Mesenchymal stem cell (in vitro differentiated cells and primary cell): ENCODE data around the gene ARID1B.

Experiments
- DNase-seq: peaks from one replicate; pipeline ENCODE4 v3.0.0-alpha.2; 2013
- H2AFZ ChIP-seq: one replicate; pipeline ENCODE4 v1.6.1; 2013; ENCODE audit warnings: low read depth, mild to moderate bottlenecking, control low read depth, inconsistent platforms, low read length, moderate library complexity
- H2AK5ac ChIP-seq: 2 replicates; pipeline ENCODE4 v1.6.1; 2013; ENCODE audit warnings: low read length, moderate library complexity, mild to moderate bottlenecking, inconsistent platforms; ENCODE audit not compliant: severe bottlenecking
- H2BK120ac ChIP-seq: one replicate; pipeline ENCODE4 v1.6.1; 2013; ENCODE audit warnings: low read depth, mild to moderate bottlenecking, inconsistent platforms, low read length, moderate library complexity
- H2BK12ac ChIP-seq, 2 experiments: one replicate each; pipeline ENCODE4 v1.6.1; 2013; ENCODE audit warnings: inconsistent platforms in 2 of 2, low read length in 2 of 2, mild to moderate bottlenecking in 2 of 2, moderate library complexity in 2 of 2, control low read depth in 1 of 2
- H2BK15ac ChIP-seq: one replicate; pipeline ENCODE4 v1.6.1; 2013; ENCODE audit warnings: mild to moderate bottlenecking, low read depth, inconsistent platforms; ENCODE audit not compliant: poor library complexity, severe bottlenecking
- H2BK5ac ChIP-seq: 2 replicates; pipeline ENCODE4 v1.6.1; 2013; ENCODE audit warnings: low read depth, mild to moderate bottlenecking, low read length, control low read depth, inconsistent platforms; ENCODE audit not compliant: poor library complexity, severe bottlenecking
- H3K14ac ChIP-seq, 2 experiments: one replicate each; pipeline ENCODE4 v1.6.1; 2013; ENCODE audit warnings: inconsistent platforms in 2 of 2, low read length in 2 of 2, control low read depth in 1 of 2, mild to moderate bottlenecking in 1 of 2, moderate library complexity in 1 of 2
- H3K18ac ChIP-seq, 2 experiments: one replicate each; pipeline ENCODE4 v1.6.1; 2013; ENCODE audit warnings: inconsistent platforms in 2 of 2, low read length in 2 of 2, control low read depth in 1 of 2, low read depth in 1 of 2, mild to moderate bottlenecking in 1 of 2
- H3K23ac ChIP-seq, 2 experiments: one replicate each; pipeline ENCODE4 v1.6.1; 2013; ENCODE audit warnings: inconsistent platforms in 2 of 2, low read length in 2 of 2, mild to moderate bottlenecking in 2 of 2, moderate library complexity in 2 of 2, control low read depth in 1 of 2
- H3K27ac ChIP-seq: 2 replicates; pipeline ENCODE4 v1.5.1; 2013; ENCODE audit warnings: mild to moderate bottlenecking, moderate library complexity, low read length, control low read depth, inconsistent platforms; ENCODE audit not compliant: poor library complexity, severe bottlenecking
- H3K27me3 ChIP-seq, 2 experiments: 2 replicates each; pipeline versions ENCODE4 v1.6.1 to v1.7.0; 2013; ENCODE audit warnings: low read length in 2 of 2, mild to moderate bottlenecking in 2 of 2, moderate library complexity in 2 of 2, control low read depth in 1 of 2, inconsistent platforms in 1 of 2; ENCODE audit not compliant: control insufficient read depth in 1 of 2, insufficient read depth in 1 of 2
- H3K36me3 ChIP-seq, 2 experiments: 2 replicates each; pipeline versions ENCODE4 v1.6.1 to v1.7.0; 2013; ENCODE audit warnings: low read length in 2 of 2, control low read depth in 1 of 2, inconsistent platforms in 1 of 2, low read depth in 1 of 2, mild to moderate bottlenecking in 1 of 2; ENCODE audit not compliant: insufficient read depth in 2 of 2, control insufficient read depth in 1 of 2
- H3K4ac ChIP-seq, 2 experiments: one replicate each; pipeline ENCODE4 v1.6.1; 2013; ENCODE audit warnings: inconsistent platforms in 2 of 2, low read length in 2 of 2, mild to moderate bottlenecking in 2 of 2, moderate library complexity in 2 of 2, control low read depth in 1 of 2, low read depth in 1 of 2
- H3K4me1 ChIP-seq: 2 replicates; pipeline ENCODE4 v1.6.1; 2013; ENCODE audit warnings: low read depth, low read length, control low read depth; ENCODE audit not compliant: control insufficient read depth, insufficient read depth
- H3K4me2 ChIP-seq: 2 replicates; pipeline ENCODE4 v1.6.1; 2013; ENCODE audit warnings: low read length, mild to moderate bottlenecking, inconsistent platforms; ENCODE audit not compliant: poor library complexity, severe bottlenecking
- H3K4me3 ChIP-seq, 2 experiments: 2 replicates each; pipeline versions ENCODE4 v1.5.1 to v1.7.0; 2013; ENCODE audit warnings: low read length in 2 of 2, mild to moderate bottlenecking in 2 of 2, control low read depth in 1 of 2, low read depth in 1 of 2; ENCODE audit not compliant: insufficient read depth in 1 of 2
- H3K79me1 ChIP-seq: replicated peaks from 2 replicates; pipeline ENCODE4 v1.6.1; 2013; ENCODE audit warnings: mild to moderate bottlenecking, control low read depth, low read length, inconsistent platforms; ENCODE audit not compliant: poor library complexity, severe bottlenecking
- H3K9ac ChIP-seq: 2 replicates; pipeline ENCODE4 v1.7.0; 2013; ENCODE audit warnings: mild to moderate bottlenecking, low read length, moderate library complexity
- H3K9me3 ChIP-seq: 2 replicates; pipeline ENCODE4 v1.7.0; 2013; ENCODE audit warnings: mild to moderate bottlenecking, low read length; ENCODE audit not compliant: control insufficient read depth
- H4K8ac ChIP-seq: one replicate; pipeline ENCODE4 v1.6.1; 2013; ENCODE audit warnings: inconsistent platforms, mild to moderate bottlenecking, low read length, moderate library complexity
- H4K91ac ChIP-seq: one replicate; pipeline ENCODE4 v1.6.1; 2013; ENCODE audit warnings: mild to moderate bottlenecking, low read length, inconsistent platforms
- WGBS: methylation state at CpG from one replicate; pipeline ENCODE4 v1.1.7; 2013; ENCODE audit warnings: mixed read lengths; 5-methylcytosine and 5-hydroxymethylcytosine counted together

Gene ARID1B

GRCh38 chr6:157002774-157003173 is 225.6 kb downstream of the ARID1B start:
- Histone ChIP-seq H3K36me3 (no peaks in the 10 kb centered on the region), H3K27ac (no peak overlapping the region), H2BK5ac (no peak overlapping the region), H3K4ac (no peak overlapping the region), H3K4me3 (no peak overlapping the region), H3K79me1 (peaks cover 45% of the 10 kb centered on the region), H3K4me1 (no peaks in the 10 kb centered on the region), H2AFZ (no peak overlapping the region), H3K18ac (no peak overlapping the region), H3K9ac (no peak overlapping the region), H2BK120ac (no peak overlapping the region), H2AK5ac (no peak overlapping the region), H3K4me2 (no peak overlapping the region), H3K14ac (peak overlapping the region in 1 of 2 experiments; percentile 8), H3K27me3 (no peaks in the 10 kb centered on the region), H2BK12ac (no peak overlapping the region), H2BK15ac (no peak overlapping the region), H3K9me3 (no peaks in the 10 kb centered on the region), H4K8ac (no peak overlapping the region), H3K23ac (peak overlapping the region in 1 of 2 experiments; percentile 83), H4K91ac (no peak overlapping the region)
- WGBS: 85% methylated on average over 1 of the region's 1 CpG
- no peak for DNase-seq

DNA sequence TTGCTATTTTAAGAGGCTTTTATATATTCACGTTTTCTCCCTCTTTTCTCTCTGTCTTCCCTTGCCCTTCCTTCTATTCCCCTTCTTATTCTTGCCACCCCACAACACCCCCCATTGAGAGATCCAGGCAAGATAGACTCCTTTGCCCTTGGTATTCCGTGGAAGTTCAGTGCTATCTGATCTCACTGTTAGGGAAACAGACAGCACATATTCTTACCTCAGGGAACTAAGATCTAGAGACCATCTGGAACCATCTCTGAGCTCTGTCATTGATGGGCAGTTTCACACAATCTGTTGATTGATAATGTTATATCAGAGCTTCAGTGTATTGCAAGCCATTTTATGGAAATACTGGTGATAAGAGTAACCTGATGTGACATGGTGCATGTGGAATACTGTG is 228.8 kb downstream of the ARID1B start:
- Histone ChIP-seq H3K9me3 (no peaks in the 10 kb centered on the region), H3K4me3 (no peak overlapping the region), H3K14ac (no peak overlapping the region), H3K4me2 (no peak overlapping the region), H4K8ac (no peak overlapping the region), H3K27me3 (no peaks in the 10 kb centered on the region), H3K23ac (no peak overlapping the region), H2BK5ac (no peak overlapping the region), H2BK120ac (no peak overlapping the region), H3K27ac (no peak overlapping the region), H3K4me1 (peaks cover 2% of the 10 kb centered on the region), H2AK5ac (no peak overlapping the region), H2AFZ (no peak overlapping the region), H3K36me3 (no peaks in the 10 kb centered on the region), H2BK15ac (no peak overlapping the region), H4K91ac (no peak overlapping the region), H3K18ac (no peak overlapping the region), H3K9ac (no peak overlapping the region), H2BK12ac (no peak overlapping the region), H3K4ac (no peak overlapping the region), H3K79me1 (peaks cover 37% of the 10 kb centered on the region)
- WGBS: 81% methylated on average over 2 of the region's 2 CpGs
- DNase-seq: no peak

DNA sequence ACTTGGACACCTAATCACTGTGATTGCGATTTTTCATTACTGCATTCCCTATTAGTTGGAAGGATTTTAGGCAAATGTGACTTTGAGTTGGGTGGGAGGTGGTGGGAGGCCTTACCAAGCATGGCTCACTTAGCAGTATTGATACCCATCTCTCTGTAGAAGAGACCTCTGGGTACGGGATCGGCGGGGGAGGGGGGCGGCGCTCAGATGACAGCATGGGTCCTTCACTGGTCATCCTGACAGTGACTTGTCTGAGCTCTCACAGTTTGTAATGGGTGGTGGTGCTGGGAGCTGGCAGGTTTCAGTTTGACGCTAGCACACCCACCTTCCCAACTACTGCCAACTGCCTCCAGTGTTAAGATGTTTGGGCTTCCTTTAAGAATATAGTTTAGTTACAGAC is 231.4 kb downstream of the ARID1B start:
- Histone ChIP-seq H3K4ac (no peak overlapping the region), H3K18ac (no peak overlapping the region), H3K79me1 (peaks cover 29% of the 10 kb centered on the region), H3K14ac (no peak overlapping the region), H3K23ac (no peak overlapping the region), H2BK120ac (no peak overlapping the region), H2BK15ac (no peak overlapping the region), H3K9ac (no peak overlapping the region), H4K91ac (no peak overlapping the region), H4K8ac (no peak overlapping the region), H3K36me3 (no peaks in the 10 kb centered on the region), H2AFZ (no peak overlapping the region), H2BK5ac (no peak overlapping the region), H2AK5ac (no peak overlapping the region), H3K9me3 (no peaks in the 10 kb centered on the region), H2BK12ac (no peak overlapping the region), H3K4me1 (peaks cover 2% of the 10 kb centered on the region), H3K27me3 (no peaks in the 10 kb centered on the region), H3K4me3 (no peak overlapping the region), H3K27ac (no peak overlapping the region), H3K4me2 (no peak overlapping the region)
- WGBS: 100% methylated on average over 1 of the region's 7 CpGs
- no peak for DNase-seq

DNA sequence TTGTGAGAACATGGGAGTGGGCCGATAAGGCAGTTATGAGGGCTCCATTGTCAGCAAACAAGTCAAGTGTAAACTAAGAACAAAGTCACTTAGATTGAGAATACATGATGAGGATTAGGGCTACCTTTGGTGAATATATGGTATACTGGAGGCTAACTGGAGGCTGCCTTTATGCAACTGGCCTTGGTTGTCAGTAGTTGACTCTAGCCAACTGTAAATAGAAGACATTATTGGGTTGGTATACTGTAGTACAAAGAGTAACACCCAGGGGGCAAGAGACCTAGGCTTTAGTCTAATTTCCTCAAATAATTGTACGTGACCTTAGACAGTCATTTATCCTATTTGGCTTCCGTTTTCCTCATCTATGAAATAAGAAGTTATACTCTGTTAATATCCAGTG is 235.2 kb downstream of the ARID1B start:
- 97% methylated on average over 1 of the region's 3 CpGs for WGBS
- Histone ChIP-seq H2BK5ac (no peak overlapping the region), H4K8ac (no peak overlapping the region), H3K4me3 (no peak overlapping the region), H3K27ac (no peak overlapping the region), H3K4me2 (no peak overlapping the region), H2BK12ac (no peak overlapping the region), H3K27me3 (no peaks in the 10 kb centered on the region), H4K91ac (no peak overlapping the region), H2BK15ac (no peak overlapping the region), H3K14ac (no peak overlapping the region), H3K9me3 (no peaks in the 10 kb centered on the region), H3K4me1 (peaks cover 2% of the 10 kb centered on the region), H2BK120ac (no peak overlapping the region), H3K4ac (no peak overlapping the region), H3K9ac (no peak overlapping the region), H3K18ac (no peak overlapping the region), H2AK5ac (no peak overlapping the region), H3K36me3 (no peaks in the 10 kb centered on the region), H2AFZ (no peak overlapping the region), H3K23ac (no peak overlapping the region), H3K79me1 (peaks cover 31% of the 10 kb centered on the region)
- no peak for DNase-seq
